CD4-positive, alpha-beta T cell treated with Interleukin-17A for 4 hours (primary cell): ENCODE data around the gene TCF7L2.

Experiments
- DNase-seq: peaks from one replicate; pipeline ENCODE4 v3.0.0-alpha.2; 2020; ENCODE audit warnings: mixed read lengths

TCF7L2 gene

DNA sequence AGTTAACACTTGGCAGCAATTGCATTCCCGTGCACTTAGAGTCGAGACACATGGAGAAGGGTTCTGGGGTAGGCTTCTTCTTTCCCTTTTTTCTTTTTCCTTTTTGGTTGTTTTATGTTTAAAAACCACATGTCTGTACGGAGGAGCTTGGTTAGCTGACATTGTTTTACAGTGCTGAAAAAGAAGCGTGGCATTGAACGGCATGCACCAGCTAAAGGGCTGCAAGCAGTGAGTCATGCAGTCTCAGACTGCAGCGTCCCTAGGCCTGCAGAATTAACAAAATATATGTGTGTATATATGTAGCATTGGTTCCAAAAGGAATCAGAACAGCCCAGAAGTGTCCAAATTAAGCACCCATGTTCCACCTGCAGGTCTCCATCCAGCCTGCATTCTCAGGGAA lies 211.0 kb downstream of the TCF7L2 start:
- DNase-seq = no peak

DNA sequence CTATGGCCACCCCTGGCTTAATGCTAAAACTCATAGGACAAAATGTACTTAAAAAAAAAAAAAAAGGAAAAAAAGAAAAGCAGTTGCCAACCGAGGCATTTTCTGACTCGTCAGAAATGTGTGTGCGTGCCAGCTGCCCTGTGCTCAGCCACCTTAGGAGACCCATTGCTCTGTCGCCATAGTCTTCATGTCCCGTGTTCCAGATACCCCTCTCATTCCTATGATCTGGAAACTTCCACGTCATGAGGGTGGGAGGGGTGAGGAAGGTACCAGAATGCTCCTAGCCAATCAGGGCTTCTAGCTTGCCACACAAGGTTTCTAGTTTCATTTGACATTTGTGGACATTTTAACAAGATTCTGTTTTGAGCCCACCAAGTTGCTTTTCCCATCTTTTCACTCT lies 212.9 kb downstream of the TCF7L2 start:
- no peak for DNase-seq

DNA sequence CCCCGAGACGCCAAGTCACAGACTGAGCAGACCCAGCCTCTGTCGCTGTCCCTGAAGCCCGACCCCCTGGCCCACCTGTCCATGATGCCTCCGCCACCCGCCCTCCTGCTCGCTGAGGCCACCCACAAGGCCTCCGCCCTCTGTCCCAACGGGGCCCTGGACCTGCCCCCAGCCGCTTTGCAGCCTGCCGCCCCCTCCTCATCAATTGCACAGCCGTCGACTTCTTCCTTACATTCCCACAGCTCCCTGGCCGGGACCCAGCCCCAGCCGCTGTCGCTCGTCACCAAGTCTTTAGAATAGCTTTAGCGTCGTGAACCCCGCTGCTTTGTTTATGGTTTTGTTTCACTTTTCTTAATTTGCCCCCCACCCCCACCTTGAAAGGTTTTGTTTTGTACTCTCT lies 215.6 kb downstream of the TCF7L2 start:
- no peak for DNase-seq

DNA sequence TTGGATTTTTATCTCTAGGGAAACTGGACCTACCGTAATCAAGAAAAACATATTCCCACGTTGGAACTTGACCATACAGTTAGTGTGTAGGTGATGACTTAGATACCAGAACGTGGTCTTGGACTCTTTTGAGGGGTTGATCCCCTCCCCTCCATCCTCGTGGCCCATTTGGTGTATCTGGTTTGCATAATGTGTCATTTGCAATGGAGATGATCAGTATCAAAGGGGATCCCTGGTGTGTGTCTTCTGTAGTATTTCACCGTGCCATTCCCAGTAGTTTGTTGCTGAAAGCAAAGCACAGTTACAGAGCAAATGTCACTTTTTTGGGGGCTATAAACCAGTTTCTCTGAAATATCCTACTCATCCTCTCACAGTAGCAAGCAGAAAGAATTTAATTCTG lies 217.7 kb downstream of the TCF7L2 start:
- no peak for DNase-seq

DNA sequence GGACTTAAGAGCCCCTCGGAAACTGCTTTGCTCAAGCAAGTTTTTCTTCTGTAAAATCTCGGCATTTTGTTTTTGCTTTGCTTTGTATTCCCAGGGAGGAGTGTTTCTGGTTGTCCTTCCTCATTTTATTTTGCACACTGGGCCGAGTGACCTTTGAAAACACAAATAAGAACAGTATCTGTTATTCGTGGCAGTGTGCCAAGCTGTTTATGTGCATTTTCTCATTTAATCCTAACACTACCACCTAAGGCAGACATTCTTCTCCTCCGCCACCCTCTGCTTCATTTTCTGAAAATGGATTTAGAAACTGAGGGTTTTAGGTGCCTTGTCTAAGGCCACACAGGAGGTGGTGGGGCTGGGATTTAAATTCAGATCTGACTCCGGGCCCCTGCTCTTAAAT lies 218.5 kb downstream of the TCF7L2 start:
- no peak for DNase-seq

- no peak for DNase-seq
Measured at GRCh38 chr10:113169111-113169510, 219.1 kb downstream of the TCF7L2 start.

GRCh38 chr10:113169853-113170460 lies 219.9 kb downstream of the TCF7L2 start:
- DNase-seq = no peak

- no peak for DNase-seq
Measured at GRCh38 chr10:113171662-113172061, 221.6 kb downstream of the TCF7L2 start.

DNA sequence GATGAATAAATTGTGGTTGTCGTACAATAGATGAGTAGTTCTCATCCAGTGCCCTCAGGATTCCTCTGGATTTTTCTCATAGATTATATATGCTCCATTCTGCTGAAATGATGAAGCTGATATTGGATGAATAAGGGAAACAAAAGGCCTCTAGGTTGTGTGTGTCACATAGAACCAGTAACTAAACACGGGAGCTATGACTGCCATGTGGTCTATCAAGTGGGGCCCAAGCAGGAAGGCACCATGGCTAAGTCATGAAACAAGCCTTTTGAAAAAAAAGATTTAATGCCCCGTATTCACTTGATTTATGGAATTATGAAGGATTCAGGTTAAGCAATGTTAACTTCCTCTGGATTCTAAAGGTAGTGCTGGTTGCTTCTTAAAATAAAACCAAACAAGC lies 225.1 kb downstream of the TCF7L2 start:
- no peak for DNase-seq

- DNase-seq = no peak
Measured at GRCh38 chr10:113175756-113176651, 226.0 kb downstream of the TCF7L2 start.

- DNase-seq = no peak
Measured at GRCh38 chr10:113176652-113177155, 226.7 kb downstream of the TCF7L2 start.

DNA sequence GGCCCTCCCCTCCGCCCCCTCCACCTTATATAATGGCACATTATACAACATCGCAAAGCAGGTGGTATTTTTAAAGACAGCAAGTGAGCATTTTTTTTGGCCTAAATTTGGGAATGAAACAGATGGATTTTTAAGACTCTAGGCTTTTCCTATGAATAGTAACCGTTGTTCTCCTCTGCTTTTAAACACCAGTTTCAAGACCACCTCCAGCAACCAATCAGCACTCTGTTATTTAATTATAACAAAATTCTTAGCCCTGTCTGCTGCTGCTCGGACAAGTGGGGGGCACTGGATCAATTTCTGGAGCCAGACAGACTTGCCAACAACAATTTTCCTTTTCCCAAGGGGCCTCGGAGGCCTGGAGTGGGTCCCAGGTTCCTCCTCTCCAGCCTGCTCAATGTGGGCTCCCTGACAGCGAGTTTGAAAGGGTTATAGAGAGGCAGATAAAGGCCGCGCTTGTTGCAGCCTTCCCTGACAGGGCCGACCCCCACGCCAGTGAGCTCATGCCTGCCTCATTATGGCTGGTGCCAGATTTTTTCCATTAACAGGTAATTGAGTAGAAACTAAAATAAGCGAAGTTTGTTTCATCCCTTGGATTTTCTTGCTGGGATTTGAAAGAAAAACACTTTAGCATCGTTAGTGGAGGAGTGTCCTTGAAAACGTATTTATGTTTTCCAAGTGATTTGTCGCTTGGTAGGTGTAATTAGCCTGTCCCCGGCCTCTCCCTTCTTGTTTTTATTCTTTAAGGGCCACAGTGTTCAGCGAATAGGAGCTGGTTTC lies 227.3 kb downstream of the TCF7L2 start:
- no peak for DNase-seq

- no peak for DNase-seq
Measured at GRCh38 chr10:113177936-113178335, 227.9 kb downstream of the TCF7L2 start.

- DNase-seq = no peak
Measured at GRCh38 chr10:113178771-113179170, 228.7 kb downstream of the TCF7L2 start.

DNA sequence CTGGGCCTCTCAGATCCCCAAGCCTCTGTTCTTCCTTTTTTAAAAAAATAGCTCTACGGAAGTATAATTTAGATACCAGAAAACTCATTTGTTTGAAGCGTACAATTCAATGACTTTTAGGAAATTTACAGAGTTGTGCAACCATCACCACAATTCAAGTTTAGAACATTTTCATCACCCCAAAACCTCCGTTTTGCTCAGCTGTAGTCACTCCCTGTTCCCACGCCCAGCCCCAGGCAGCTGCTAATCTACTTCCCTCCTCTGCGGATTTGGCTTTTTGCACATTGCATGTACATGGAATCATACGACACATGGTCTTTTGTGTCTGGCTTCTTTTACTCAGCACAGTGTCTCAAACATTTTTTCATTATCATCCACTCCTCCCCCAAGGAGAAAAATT lies 229.2 kb downstream of the TCF7L2 start:
- no peak for DNase-seq

GRCh38 chr10:113179966-113180365 lies 229.9 kb downstream of the TCF7L2 start:
- DNase-seq = no peak

GRCh38 chr10:113180401-113181154 lies 230.5 kb downstream of the TCF7L2 start:
- DNase-seq = no peak

- DNase-seq = no peak
Measured at GRCh38 chr10:113182154-113182553, 232.1 kb downstream of the TCF7L2 start.

DNA sequence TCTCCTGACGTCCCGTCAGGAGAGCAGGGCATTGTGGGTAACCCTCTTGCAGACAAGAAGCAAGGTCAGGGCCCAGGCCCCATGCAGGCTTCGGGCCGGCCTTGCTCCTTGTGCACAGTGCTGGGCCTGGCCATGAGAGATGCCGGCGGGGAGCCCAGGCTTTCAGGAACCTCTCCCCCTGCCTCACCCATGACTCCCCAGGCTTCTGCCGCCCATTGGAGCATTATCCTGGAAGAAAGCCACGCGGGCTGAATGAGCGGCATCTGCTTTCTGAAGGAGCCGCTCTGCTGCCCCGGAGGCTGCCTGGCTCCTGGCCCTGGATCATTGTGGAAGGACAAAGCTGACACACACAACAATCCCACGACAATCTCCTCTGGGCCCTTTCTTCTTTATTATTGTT lies 233.5 kb downstream of the TCF7L2 start:
- DNase-seq = no peak

DNA sequence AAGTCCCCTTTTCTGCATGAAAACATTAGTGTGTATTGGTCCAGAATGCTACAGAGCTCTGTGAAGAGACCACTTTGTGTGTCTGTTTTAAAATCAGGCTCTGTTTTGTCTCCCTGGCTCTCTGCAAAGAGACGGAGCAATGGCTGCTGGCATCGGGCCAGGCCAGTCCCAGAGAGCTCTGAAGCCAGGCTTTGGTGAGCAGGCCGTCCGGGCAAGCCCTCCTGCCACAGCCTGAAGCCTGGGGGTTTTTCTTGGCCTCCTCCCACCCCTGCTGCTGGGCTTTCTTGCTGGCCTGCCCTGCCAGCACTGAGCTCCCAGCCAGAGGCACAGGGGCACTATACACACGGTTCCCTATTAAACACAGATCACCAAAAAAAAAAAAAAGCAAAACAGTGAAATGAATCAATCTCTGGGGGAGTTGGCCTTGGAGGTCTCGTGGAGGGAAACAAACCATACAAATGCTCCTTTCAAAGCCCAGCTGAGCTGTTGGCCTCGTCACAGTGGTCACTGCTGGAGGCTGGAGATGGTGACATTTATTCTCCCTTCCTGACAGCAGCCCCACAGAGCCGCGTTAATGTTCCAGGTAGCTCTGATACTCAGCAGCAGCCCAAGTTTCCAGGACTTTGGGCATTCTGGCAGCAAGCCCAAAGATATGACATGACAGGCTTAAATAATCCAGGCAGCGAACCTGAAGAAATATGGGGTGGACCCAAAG lies 237.2 kb downstream of the TCF7L2 start:
- no peak for DNase-seq

DNA sequence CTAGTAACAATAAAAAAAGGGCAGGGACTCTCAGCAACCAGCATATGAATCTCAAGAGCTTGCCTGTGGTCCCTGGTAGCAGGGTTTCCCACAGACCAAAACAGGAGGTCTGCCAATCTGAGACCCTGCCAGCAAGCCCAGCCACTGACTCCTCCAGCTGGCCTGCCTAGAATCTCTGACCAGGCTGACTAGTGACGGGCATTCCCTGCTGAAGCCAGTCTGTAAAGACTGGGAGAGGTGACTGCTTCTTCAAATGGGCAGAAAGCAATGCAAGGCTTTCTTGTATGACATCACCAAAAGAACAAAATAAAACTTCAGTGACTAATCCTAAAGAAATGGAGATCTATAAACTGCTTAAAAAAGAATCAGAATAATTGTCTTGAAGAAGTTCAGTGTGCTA lies 249.4 kb downstream of the TCF7L2 start:
- DNase-seq = no peak

- DNase-seq = no peak
Measured at GRCh38 chr10:113202011-113202410, 252.0 kb downstream of the TCF7L2 start.
